H1 (cell line): Measurements from ENCODE around the gene NSF. TPM values are rescaled to one million over a fixed set of nuclear protein-coding genes. Genes with fewer than 3 reads are reported as not detected.

Source experiments
- CTCF ChIA-PET: fragments of 300-600 bp; sonication (Branson Sonifier 250); formaldehyde crosslinking; loops from one replicate; lab custom pipeline; 2021; ENCODE audit not compliant: partially characterized antibody; lab: Charles Lee
- POLR2A ChIA-PET: fragments of 300-600 bp; sonication (Branson Sonifier 250); formaldehyde crosslinking; loops from one replicate; lab custom pipeline; 2021; ENCODE audit warnings: inconsistent platforms; ENCODE audit not compliant: partially characterized antibody; lab: Charles Lee
- DNase-seq, 2 experiments: peaks; one replicate each; pipeline versions ENCODE4 v3.0.0 to v3.0.0-alpha.2; 2010 to 2022; ENCODE audit warnings: low spot score in 2 of 2, low read depth in 1 of 2, mixed read lengths in 1 of 2
- FAIRE-seq: peaks from 2 replicates; lab custom pipeline; 2011; peaks lifted over from hg19 to GRCh38; lab: Jason Lieb, UNC
- H2AFZ ChIP-seq: 2 replicates; pipeline ENCODE4 v1.8.1; 2012; ENCODE audit warnings: low read length, inconsistent platforms
- H2AK5ac ChIP-seq: 2 replicates; pipeline ENCODE4 v1.6.1; 2013; ENCODE audit warnings: low read depth, low read length
- H2BK120ac ChIP-seq: replicated peaks from 2 replicates; pipeline ENCODE3; 2013; ENCODE audit warnings: low read depth, low read length, inconsistent platforms
- H2BK12ac ChIP-seq: 2 replicates; pipeline ENCODE4 v1.6.1; 2013; ENCODE audit warnings: low read depth, low read length
- H2BK15ac ChIP-seq: 2 replicates; pipeline ENCODE4 v1.6.1; 2013; ENCODE audit warnings: low read length
- H2BK20ac ChIP-seq: 2 replicates; pipeline ENCODE4 v1.6.1; 2013; ENCODE audit warnings: low read length
- H2BK5ac ChIP-seq: 2 replicates; pipeline ENCODE4 v1.6.1; 2013; ENCODE audit warnings: low read depth, low read length
- H3K14ac ChIP-seq: 2 replicates; pipeline ENCODE4 v1.6.1; 2013; ENCODE audit warnings: inconsistent platforms; ENCODE audit not compliant: insufficient read length
- H3K18ac ChIP-seq: 2 replicates; pipeline ENCODE4 v1.6.1; 2013; ENCODE audit warnings: low read length; ENCODE audit errors: extremely low read depth
- H3K23ac ChIP-seq: 2 replicates; pipeline ENCODE4 v1.6.1; 2013; ENCODE audit warnings: inconsistent platforms; ENCODE audit not compliant: insufficient read length
- H3K23me2 ChIP-seq: 2 replicates; pipeline ENCODE4 v1.6.1; 2013; ENCODE audit warnings: low read depth, low read length
- H3K27ac ChIP-seq: 2 replicates; pipeline ENCODE4 v1.6.1; 2011; ENCODE audit warnings: low read depth, low read length, inconsistent platforms
- H3K27me3 ChIP-seq, 4 experiments: replicated peaks in 1 of 4; 1 replicate in 1 of 4; 2 replicates in 3 of 4; pipeline versions ENCODE4 v1.6.1 to v1.8.1; 2011 to 2013; ENCODE audit warnings: low read length in 3 of 4, mild to moderate bottlenecking in 3 of 4, inconsistent platforms in 2 of 4, mixed read lengths in 2 of 4, moderate library complexity in 1 of 4; ENCODE audit not compliant: control insufficient read depth in 3 of 4, insufficient read depth in 3 of 4; ENCODE audit errors: extremely low read depth in 1 of 4
- H3K36me3 ChIP-seq, 4 experiments: 2 replicates each; pipeline versions ENCODE4 v1.6.1 to v1.8.1; 2011 to 2013; ENCODE audit warnings: mild to moderate bottlenecking in 4 of 4, low read length in 3 of 4, moderate library complexity in 2 of 4, control low read depth in 1 of 4, inconsistent platforms in 1 of 4; ENCODE audit not compliant: insufficient read depth in 4 of 4, control insufficient read depth in 2 of 4
- H3K4ac ChIP-seq: replicated peaks from 2 replicates; pipeline ENCODE3; 2013; ENCODE audit warnings: low read length, low read depth, mixed read lengths, inconsistent platforms; ENCODE audit not compliant: insufficient read length
- H3K4me1 ChIP-seq, 4 experiments: replicated peaks in 1 of 4; 1 replicate in 1 of 4; 2 replicates in 3 of 4; pipeline versions ENCODE4 v1.6.1 to v1.8.1; 2011 to 2013; ENCODE audit warnings: low read length in 3 of 4, inconsistent platforms in 2 of 4, mixed read lengths in 1 of 4; ENCODE audit not compliant: insufficient read depth in 4 of 4, control insufficient read depth in 3 of 4
- H3K4me2 ChIP-seq, 2 experiments: 2 replicates each; pipeline versions ENCODE4 v1.6.1 to v1.8.1; 2011 to 2013; ENCODE audit warnings: low read depth in 2 of 2, low read length in 2 of 2, control low read depth in 1 of 2, inconsistent platforms in 1 of 2, mild to moderate bottlenecking in 1 of 2; ENCODE audit not compliant: insufficient read depth in 1 of 2
- H3K4me3 ChIP-seq, 4 experiments: fragments of 200-600, 300-600 bp in 1 of 4; sonication (generic), shearing (Covaris generic), sonication (Bioruptor Twin) in 1 of 4; 2 replicates each; pipeline versions ENCODE4 v1.5.1 to v1.8.1; 2011 to 2016; ENCODE audit warnings: low read length in 4 of 4, low read depth in 3 of 4, control low read depth in 2 of 4, inconsistent platforms in 2 of 4, mild to moderate bottlenecking in 2 of 4, mixed read lengths in 1 of 4, moderate library complexity in 1 of 4; ENCODE audit not compliant: insufficient read depth in 2 of 4; ENCODE audit errors: extremely low read depth in 1 of 4
- H3K56ac ChIP-seq: replicated peaks from 2 replicates; pipeline ENCODE3; 2013; ENCODE audit warnings: low read depth, mild to moderate bottlenecking, mixed read lengths, low read length, inconsistent platforms; ENCODE audit not compliant: insufficient read length
- H3K79me1 ChIP-seq: 2 replicates; pipeline ENCODE4 v1.6.1; 2013; ENCODE audit warnings: low read depth, low read length, control low read depth
- H3K79me2 ChIP-seq, 2 experiments: 2 replicates each; pipeline versions ENCODE4 v1.6.1 to v1.8.1; 2012 to 2013; ENCODE audit warnings: low read length in 2 of 2, mild to moderate bottlenecking in 2 of 2, inconsistent platforms in 1 of 2; ENCODE audit not compliant: insufficient read depth in 2 of 2, control insufficient read depth in 1 of 2
- H3K9ac ChIP-seq, 4 experiments: replicated peaks in 1 of 4; 1 replicate in 1 of 4; 2 replicates in 3 of 4; pipeline versions ENCODE4 v1.6.1 to v1.8.1; 2011 to 2013; ENCODE audit warnings: low read depth in 3 of 4, low read length in 3 of 4, control low read depth in 2 of 4, mild to moderate bottlenecking in 2 of 4, moderate library complexity in 2 of 4, inconsistent platforms in 1 of 4; ENCODE audit errors: extremely low read depth in 1 of 4
- H3K9me3 ChIP-seq, 2 experiments: 2 replicates each; pipeline versions ENCODE4 v1.6.1 to v1.8.1; 2012 to 2013; ENCODE audit warnings: mild to moderate bottlenecking in 2 of 2, moderate library complexity in 2 of 2, control low read depth in 1 of 2, inconsistent platforms in 1 of 2, low read depth in 1 of 2, low read length in 1 of 2, mixed read lengths in 1 of 2; ENCODE audit not compliant: insufficient read depth in 2 of 2
- H4K20me1 ChIP-seq, 2 experiments: replicated peaks in 1 of 2; 2 replicates each; pipeline versions ENCODE3 to v1.8.1; 2011 to 2013; ENCODE audit warnings: inconsistent platforms in 2 of 2, low read length in 2 of 2, mild to moderate bottlenecking in 1 of 2; ENCODE audit not compliant: insufficient read depth in 2 of 2, control insufficient read depth in 1 of 2
- H4K5ac ChIP-seq: 2 replicates; pipeline ENCODE4 v1.6.1; 2013; ENCODE audit warnings: low read length, low read depth, mixed read lengths, inconsistent platforms; ENCODE audit not compliant: insufficient read length
- H4K8ac ChIP-seq: 2 replicates; pipeline ENCODE4 v1.8.0; 2013; ENCODE audit warnings: mild to moderate bottlenecking, moderate library complexity, low read length, inconsistent platforms; ENCODE audit not compliant: insufficient read depth; ENCODE audit errors: extremely low read depth
- H4K91ac ChIP-seq: replicated peaks from 2 replicates; pipeline ENCODE3; 2013; ENCODE audit warnings: low read length, mixed read lengths, inconsistent platforms; ENCODE audit not compliant: insufficient read length
- ATF3 ChIP-seq: IDR thresholded peaks from 2 replicates; pipeline ENCODE4 v1.6.1; 2011; ENCODE audit warnings: low read depth, mild to moderate bottlenecking, low read length; ENCODE audit not compliant: insufficient read depth
- BCL11A ChIP-seq, 2 experiments: IDR thresholded peaks; one replicate each; pipeline ENCODE4 v1.6.1; 2011; ENCODE audit warnings: low read depth in 2 of 2, low read length in 2 of 2, mild to moderate bottlenecking in 2 of 2
- FOSL1 ChIP-seq: IDR thresholded peaks from 2 replicates; pipeline ENCODE4 v1.6.1; 2011; ENCODE audit warnings: mild to moderate bottlenecking, low read depth, low read length, moderate library complexity; ENCODE audit not compliant: insufficient read depth
- WGBS, 2 experiments: shearing (Covaris generic) in 1 of 2; methylation state at CpG; one replicate each; pipeline versions ENCODE4 v1.1.6 to v1.1.7; 2013 to 2015; ENCODE audit warnings: low lambda C conversion rate in 2 of 2, mixed read lengths in 2 of 2, inconsistent platforms in 1 of 2, low coverage in 1 of 2, missing lambda C conversion rate in 1 of 2; ENCODE audit not compliant: insufficient replicate concordance in 2 of 2, insufficient coverage in 1 of 2, insufficient read length in 1 of 2; ENCODE audit errors: extremely low coverage in 1 of 2, missing lambda C conversion rate in 1 of 2; 5-methylcytosine and 5-hydroxymethylcytosine counted together
- polyA plus RNA-seq, 7 experiments: library from polyadenylated mRNA; depleted of rRNA in 3 of 7; stranded (reverse) in 5 of 7; unstranded in 2 of 7; fragments of >200 nt in 5 of 7; fragments of 200-250 nt in 2 of 7; gene quantifications; 1 replicate in 5 of 7; 2 replicates in 1 of 7; 4 replicates in 1 of 7; pipeline versions ENCODE4 v1.2.1 to v1.2.3, GENCODE V29; 2011 to 2013; ENCODE audit warnings: missing spikeins in 2 of 7, mixed read lengths in 2 of 7
- total RNA-seq: library from RNA; stranded (reverse); fragmentation: NEBNext Ultra II Directional; extraction: Animal tissue kit (Norgen Biotek cat#: 25700); gene quantifications from 2 replicates; pipeline ENCODE4 v1.2.1, GENCODE V29; 2021

Gene NSF
- total and polyA plus RNA-seq, 2 of the 8 experiments (the other 6 are each of a cell fraction or from before 2014, with no cell fraction given), result 13.0 to 27.7 TPM

- no peak overlapping the region for H4K5ac ChIP-seq
- 0 out of 2 replicates have a peak, but pooled peaks cover 1% of the 10 kb centered on the region for H3K23me2 ChIP-seq
- POLR2A ChIA-PET, result interaction anchor here (0.6 kb wide), 1 partner anchor 21 kb away, joined by 3 read pairs; no protein-coding TSS in a partner anchor
- H2BK12ac ChIP-seq, result no peak overlapping the region
- no peak overlapping the region for H4K8ac ChIP-seq
- H3K79me2 ChIP-seq, result no peaks in the 10 kb centered on the region
- H3K79me1 ChIP-seq, result no peaks in the 10 kb centered on the region
- 0 out of 7 replicates have a peak overlapping the region, but pooled peaks of 1 of the 4 experiments have one; percentile 20 for H3K9ac ChIP-seq
- no peak overlapping the region for H3K4ac ChIP-seq
- no peak overlapping the region for H2BK20ac ChIP-seq
- no peak overlapping the region for H3K23ac ChIP-seq
- FAIRE-seq (no peak), DNase-seq (no peak)
- no peak overlapping the region for H3K14ac ChIP-seq
- H2AK5ac ChIP-seq, result no peak overlapping the region
- CTCF ChIA-PET, result interaction anchor here (1.5 kb wide), 1 partner anchor 12 kb away, joined by 4 read pairs; no protein-coding TSS in a partner anchor
- peaks cover 0 to 20% (median 15%) of the 10 kb centered on the region in 4 experiments; a peak in 5 of 7 replicates for H3K27me3 ChIP-seq
- no peak overlapping the region for H3K27ac ChIP-seq
- H3K18ac ChIP-seq, result no peak overlapping the region
- H3K4me2 ChIP-seq, result no peak overlapping the region
- no peak overlapping the region for H4K91ac ChIP-seq
- peaks cover 5% of the 10 kb centered on the region in 2 experiments; a peak in 1 of 4 replicates for H3K9me3 ChIP-seq
- no peaks in the 10 kb centered on the region for H3K36me3 ChIP-seq
- no peak overlapping the region for H2BK120ac ChIP-seq
- H3K56ac ChIP-seq, result no peak overlapping the region
- no peak overlapping the region for H2BK5ac ChIP-seq
- peaks cover 0 to 5% of the 10 kb centered on the region in 2 experiments for H4K20me1 ChIP-seq
- WGBS, 2 experiments, result 89% methylated on average over 5 of the region's 5 CpGs; no CpG with 5 or more reads in 1 of the 2 experiments
- H2AFZ ChIP-seq, result no peak overlapping the region
- no peak overlapping the region for H3K4me3 ChIP-seq
- no peaks in the 10 kb centered on the region for H3K4me1 ChIP-seq
- no peak overlapping the region for H2BK15ac ChIP-seq
- TF ChIP-seq ATF3, result no peak
- TF ChIP-seq FOSL1, result no peak
- no peak for TF ChIP-seq BCL11A (IDR thresholded peaks at IDR 0.05; ENCODE audit: low read depth in 2 of 2, low read length in 2 of 2)
Measured at GRCh38 chr17:46793541-46793940, 203.1 kb downstream of the NSF start.
